ENCODE results near the gene AIFM2.

- TF ChIP-seq POLR2A (IDR thresholded peaks at IDR 0.05) (no peak), POLR2AphosphoS5 (IDR thresholded peaks at IDR 0.05) (no peak)
Observed at GRCh38 chr10:70115948-70116682, 16.5 kb downstream of the AIFM2 start.
